ENCODE data around the gene PLCXD3.

GRCh38 chr5:41418220-41419031 is 92.0 kb downstream of the PLCXD3 start:
- TF ChIP-seq, protein P1, sequence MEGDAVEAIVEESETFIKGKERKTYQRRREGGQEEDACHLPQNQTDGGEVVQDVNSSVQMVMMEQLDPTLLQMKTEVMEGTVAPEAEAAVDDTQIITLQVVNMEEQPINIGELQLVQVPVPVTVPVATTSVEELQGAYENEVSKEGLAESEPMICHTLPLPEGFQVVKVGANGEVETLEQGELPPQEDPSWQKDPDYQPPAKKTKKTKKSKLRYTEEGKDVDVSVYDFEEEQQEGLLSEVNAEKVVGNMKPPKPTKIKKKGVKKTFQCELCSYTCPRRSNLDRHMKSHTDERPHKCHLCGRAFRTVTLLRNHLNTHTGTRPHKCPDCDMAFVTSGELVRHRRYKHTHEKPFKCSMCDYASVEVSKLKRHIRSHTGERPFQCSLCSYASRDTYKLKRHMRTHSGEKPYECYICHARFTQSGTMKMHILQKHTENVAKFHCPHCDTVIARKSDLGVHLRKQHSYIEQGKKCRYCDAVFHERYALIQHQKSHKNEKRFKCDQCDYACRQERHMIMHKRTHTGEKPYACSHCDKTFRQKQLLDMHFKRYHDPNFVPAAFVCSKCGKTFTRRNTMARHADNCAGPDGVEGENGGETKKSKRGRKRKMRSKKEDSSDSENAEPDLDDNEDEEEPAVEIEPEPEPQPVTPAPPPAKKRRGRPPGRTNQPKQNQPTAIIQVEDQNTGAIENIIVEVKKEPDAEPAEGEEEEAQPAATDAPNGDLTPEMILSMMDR (conservative IDR thresholded peaks at IDR 0.05; ENCODE audit: low read depth, low read length), result no peak
- TF ChIP-seq POLR2A (IDR thresholded peaks at IDR 0.05; ENCODE audit: low read depth, low read length) (no peak), RFX5 (IDR thresholded peaks at IDR 0.05; ENCODE audit: low read depth, low read length) (no peak), MAFK (IDR thresholded peaks at IDR 0.05; ENCODE audit: low read depth, low read length) (no peak), RAD21 (IDR thresholded peaks at IDR 0.05; ENCODE audit: low read length) (no peak)

All from IMR-90 (cell line).